GM12872 (cell line): Measurements from ENCODE around the gene MYO5C.
A peak's percentile ranks its signal among the peaks of the same experiment; 100 is the strongest.

Experiments
- TF ChIP-seq, protein P1 (sequence below): IDR thresholded peaks from 3 replicates; pipeline ENCODE4 v1.5.1; 2011; ENCODE audit warnings: low read depth, mild to moderate bottlenecking, low read length, moderate library complexity; ENCODE audit not compliant: insufficient read depth

Gene MYO5C

DNA sequence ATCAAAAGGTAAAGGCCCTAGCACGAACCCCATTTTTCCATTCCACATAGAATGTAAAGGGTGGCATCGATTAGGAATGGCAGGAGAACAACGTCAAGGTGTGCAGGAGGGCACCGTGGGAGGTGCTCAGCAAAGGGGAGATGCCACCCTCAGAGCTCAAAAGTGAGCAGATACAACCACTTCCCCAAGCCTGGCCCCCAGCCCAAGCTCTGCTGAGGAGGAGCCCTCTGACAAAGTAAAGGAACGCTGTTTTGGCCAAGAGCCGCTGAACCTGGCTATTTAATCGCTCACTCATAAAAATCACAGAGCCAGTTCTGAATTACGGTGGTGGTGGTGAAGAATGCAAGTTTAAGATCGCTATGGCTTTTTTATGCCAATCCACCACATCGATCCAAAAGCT, 116.8 kb downstream of the MYO5C start:
- TF ChIP-seq, protein P1, sequence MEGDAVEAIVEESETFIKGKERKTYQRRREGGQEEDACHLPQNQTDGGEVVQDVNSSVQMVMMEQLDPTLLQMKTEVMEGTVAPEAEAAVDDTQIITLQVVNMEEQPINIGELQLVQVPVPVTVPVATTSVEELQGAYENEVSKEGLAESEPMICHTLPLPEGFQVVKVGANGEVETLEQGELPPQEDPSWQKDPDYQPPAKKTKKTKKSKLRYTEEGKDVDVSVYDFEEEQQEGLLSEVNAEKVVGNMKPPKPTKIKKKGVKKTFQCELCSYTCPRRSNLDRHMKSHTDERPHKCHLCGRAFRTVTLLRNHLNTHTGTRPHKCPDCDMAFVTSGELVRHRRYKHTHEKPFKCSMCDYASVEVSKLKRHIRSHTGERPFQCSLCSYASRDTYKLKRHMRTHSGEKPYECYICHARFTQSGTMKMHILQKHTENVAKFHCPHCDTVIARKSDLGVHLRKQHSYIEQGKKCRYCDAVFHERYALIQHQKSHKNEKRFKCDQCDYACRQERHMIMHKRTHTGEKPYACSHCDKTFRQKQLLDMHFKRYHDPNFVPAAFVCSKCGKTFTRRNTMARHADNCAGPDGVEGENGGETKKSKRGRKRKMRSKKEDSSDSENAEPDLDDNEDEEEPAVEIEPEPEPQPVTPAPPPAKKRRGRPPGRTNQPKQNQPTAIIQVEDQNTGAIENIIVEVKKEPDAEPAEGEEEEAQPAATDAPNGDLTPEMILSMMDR: no peak

GRCh38 chr15:52172869-52173268, 122.7 kb downstream of the MYO5C start:
- TF ChIP-seq, protein P1: no peak

GRCh38 chr15:52171807-52172206, 123.8 kb downstream of the MYO5C start:
- TF ChIP-seq, protein P1: no peak

DNA sequence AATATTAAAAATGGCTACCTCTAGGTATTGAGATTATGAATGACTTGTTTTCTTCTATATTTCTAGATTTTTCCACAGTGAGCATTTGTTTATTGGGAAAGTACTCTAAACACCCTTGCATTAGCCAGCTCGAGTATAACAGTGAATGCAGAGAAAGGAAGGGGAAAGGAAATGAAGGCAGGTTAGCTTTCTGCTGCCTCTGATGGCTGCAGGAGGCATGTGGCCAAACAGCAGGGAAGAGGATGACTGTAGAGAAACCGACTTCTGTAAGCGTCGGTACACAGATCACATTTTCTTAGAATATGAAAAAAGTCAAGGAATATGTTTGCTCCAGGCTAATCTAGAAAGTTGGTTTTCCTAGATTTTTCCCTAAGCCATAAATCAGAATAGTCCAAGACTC, 124.2 kb downstream of the MYO5C start:
- TF ChIP-seq, protein P1: no peak

DNA sequence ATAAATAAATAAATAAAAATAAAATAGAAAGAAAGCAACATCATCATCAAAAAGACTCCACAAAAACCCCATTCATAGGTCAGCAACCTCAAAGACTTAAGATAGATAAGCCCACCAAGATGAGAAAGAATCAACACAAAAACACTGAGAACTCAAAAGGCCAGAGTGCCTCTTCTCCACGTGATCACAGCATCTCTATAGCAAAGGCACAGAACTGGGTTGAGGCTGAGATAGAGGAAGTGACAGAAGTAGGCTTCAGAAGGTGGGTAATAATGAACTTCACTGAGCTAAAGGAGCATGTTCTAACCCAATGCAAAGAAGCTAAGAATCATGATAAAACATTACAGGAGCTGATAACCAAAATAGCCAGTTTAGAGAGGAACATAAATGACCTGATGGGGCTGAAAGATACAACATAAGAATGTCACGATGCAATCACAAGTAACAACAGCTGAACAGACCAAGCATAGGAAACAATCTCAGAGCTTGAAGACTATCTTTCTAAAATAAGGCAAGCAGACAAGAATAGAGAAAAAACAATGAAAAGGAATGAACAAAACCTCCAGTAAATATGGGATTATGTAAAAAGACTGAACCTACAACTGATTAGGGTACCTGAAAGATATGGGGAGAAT, 130.9 kb downstream of the MYO5C start:
- TF ChIP-seq, protein P1: no peak

- TF ChIP-seq, protein P1: peak; percentile 60
These were observed 132.0 kb downstream of the MYO5C start for GRCh38 chr15:52163321-52164190.

GRCh38 chr15:52162876-52163275, 132.7 kb downstream of the MYO5C start:
- TF ChIP-seq, protein P1: no peak
